Keratinocyte (primary cell): ENCODE data around the gene DRC1. TPM values are rescaled to one million over a fixed set of nuclear protein-coding genes. Genes with fewer than 3 reads are reported as not detected.

Experiments
- DNase-seq: peaks from one replicate; pipeline ENCODE4 v3.0.0-alpha.2; 2011; ENCODE audit warnings: low read depth, missing footprints, low spot score
- FAIRE-seq: peaks from 2 replicates; lab custom pipeline; 2011; peaks lifted over from hg19 to GRCh38; lab: Jason Lieb, UNC
- H2AFZ ChIP-seq: 2 replicates; pipeline ENCODE4 v1.6.0; 2012; ENCODE audit warnings: low read length, control low read depth, inconsistent platforms; ENCODE audit not compliant: control insufficient read depth
- H3K27ac ChIP-seq: 2 replicates; pipeline ENCODE4 v1.5.1; 2011; ENCODE audit warnings: low read length; ENCODE audit not compliant: control insufficient read depth, insufficient read depth
- H3K27me3 ChIP-seq: 3 replicates; pipeline ENCODE4 v1.6.0; 2011; ENCODE audit warnings: low read length; ENCODE audit not compliant: control insufficient read depth, insufficient read depth; ENCODE audit errors: extremely low read depth
- H3K36me3 ChIP-seq, 2 experiments: 2 replicates in 1 of 2; 3 replicates in 1 of 2; pipeline ENCODE4 v1.5.1; 2011; ENCODE audit warnings: low read length in 2 of 2, mild to moderate bottlenecking in 1 of 2; ENCODE audit not compliant: control insufficient read depth in 2 of 2, insufficient read depth in 2 of 2; ENCODE audit errors: extremely low read depth in 1 of 2
- H3K4me1 ChIP-seq: 3 replicates; pipeline ENCODE4 v1.5.1; 2011; ENCODE audit warnings: low read length; ENCODE audit not compliant: control insufficient read depth, insufficient read depth; ENCODE audit errors: extremely low read depth
- H3K4me2 ChIP-seq: 3 replicates; pipeline ENCODE4 v1.6.0; 2011; ENCODE audit warnings: low read depth, low read length; ENCODE audit not compliant: control insufficient read depth, insufficient read depth; ENCODE audit errors: extremely low read depth
- H3K4me3 ChIP-seq, 3 experiments: fragments of 200-600 bp in 1 of 3; sonication (generic) in 1 of 3; 2 replicates in 2 of 3; 3 replicates in 1 of 3; pipeline ENCODE4 v1.5.1; 2011 to 2016; ENCODE audit warnings: low read length in 3 of 3, mild to moderate bottlenecking in 3 of 3, control low read depth in 2 of 3, inconsistent platforms in 1 of 3, low read depth in 1 of 3, mixed read lengths in 1 of 3, mixed run types in 1 of 3, moderate library complexity in 1 of 3; ENCODE audit not compliant: control insufficient read depth in 2 of 3, insufficient read depth in 2 of 3; ENCODE audit errors: extremely low read depth in 1 of 3
- H3K79me2 ChIP-seq: 2 replicates; pipeline ENCODE4 v1.6.0; 2012; ENCODE audit warnings: low read length; ENCODE audit not compliant: control insufficient read depth, insufficient read depth
- H3K9ac ChIP-seq: 3 replicates; pipeline ENCODE4 v1.6.0; 2011; ENCODE audit warnings: low read length; ENCODE audit not compliant: control insufficient read depth, insufficient read depth; ENCODE audit errors: extremely low read depth
- H3K9me1 ChIP-seq: 3 replicates; pipeline ENCODE4 v1.6.0; 2011; ENCODE audit warnings: low read length; ENCODE audit not compliant: control insufficient read depth, insufficient read depth; ENCODE audit errors: extremely low read depth
- H3K9me3 ChIP-seq: 2 replicates; pipeline ENCODE4 v1.5.1; 2012; ENCODE audit warnings: low read depth, low read length; ENCODE audit not compliant: control insufficient read depth
- H4K20me1 ChIP-seq: 3 replicates; pipeline ENCODE4 v1.6.0; 2011; ENCODE audit warnings: low read length; ENCODE audit not compliant: control insufficient read depth, insufficient read depth; ENCODE audit errors: extremely low read depth
- EZH2 ChIP-seq: IDR thresholded peaks from one replicate; pipeline ENCODE4 v1.6.1; 2012; ENCODE audit warnings: inconsistent platforms, mild to moderate bottlenecking, low read length, moderate library complexity
- dilution Hi-C: fragments of 300-500 bp; cut with MboI; formaldehyde crosslinking; loops from one replicate; pipeline ENCODE4 v1.7.0; 2020; ENCODE audit warnings: low sequenced_read_pairs; ENCODE audit not compliant: extremely low pct_ligation_motif_present
- polyA plus RNA-seq, 5 experiments: library from polyadenylated mRNA; depleted of rRNA in 3 of 5; stranded (reverse) in 3 of 5; stranded (forward) in 1 of 5; unstranded in 1 of 5; fragments of >200 nt; gene quantifications; 1 replicate in 1 of 5; 2 replicates in 3 of 5; 3 replicates in 1 of 5; pipeline versions ENCODE4 v1.2.1 to v1.2.3, GENCODE V29; 2011 to 2012; ENCODE audit warnings: missing spikeins in 2 of 5, low read depth in 1 of 5, low replicate concordance in 1 of 5
- TF ChIP-seq, protein P1 (sequence below), 3 experiments: IDR thresholded peaks in 1 of 3; conservative IDR thresholded peaks in 1 of 3; optimal IDR thresholded peaks in 1 of 3; 2 replicates in 2 of 3; 3 replicates in 1 of 3; pipeline versions ENCODE3 to v1.5.1; 2011; ENCODE audit warnings: low read length in 3 of 3, mild to moderate bottlenecking in 3 of 3, moderate library complexity in 2 of 3, control low read depth in 1 of 3, inconsistent platforms in 1 of 3; ENCODE audit not compliant: insufficient read depth in 2 of 3; ENCODE audit errors: extremely low read depth in 1 of 3

DRC1 gene
- polyA plus RNA-seq, 1 donor (not counting 4 experiments of a cell fraction or from before 2014, with no cell fraction given), result not detected

DNA sequence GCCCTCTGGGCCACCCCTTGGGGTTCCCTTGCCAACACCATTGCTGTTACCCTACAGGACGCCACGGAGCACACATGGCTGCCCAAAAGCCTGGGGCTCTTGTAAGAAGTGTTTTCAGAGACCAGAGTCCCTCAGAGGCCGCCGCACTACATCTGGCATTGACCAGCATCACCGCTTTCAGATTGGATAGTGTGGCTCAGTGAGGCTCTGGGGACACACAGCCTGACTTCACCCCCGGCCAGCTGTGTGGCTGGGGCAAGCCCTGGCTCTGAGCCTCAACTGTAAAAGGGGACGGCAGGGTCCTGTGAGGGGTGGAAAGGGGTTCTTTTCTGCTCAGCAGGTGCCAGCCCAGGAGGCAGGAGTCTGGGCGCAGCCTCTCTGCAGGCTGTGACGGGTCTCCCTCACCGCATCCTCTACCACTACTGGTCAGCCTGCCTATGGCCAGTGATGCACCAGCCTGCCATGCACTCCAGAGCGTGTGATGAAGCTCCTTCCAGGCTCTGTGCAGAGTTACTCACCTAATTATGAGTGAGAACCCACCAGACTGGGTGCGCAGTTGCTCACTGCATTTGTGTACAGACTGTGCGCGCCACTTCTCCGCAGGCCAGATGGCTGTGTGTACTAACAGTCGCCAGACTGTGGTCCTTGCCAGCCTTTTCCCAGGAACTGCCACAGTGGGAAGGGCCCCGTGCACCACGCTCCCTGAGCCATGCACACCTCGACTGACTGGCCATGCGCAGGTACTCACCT, 86.9 kb downstream of the DRC1 start:
- Histone ChIP-seq H2AFZ (no peak overlapping the region), H3K4me2 (no peak overlapping the region), H3K4me3 (no peak overlapping the region), H3K9me3 (no peaks in the 10 kb centered on the region), H4K20me1 (no peaks in the 10 kb centered on the region), H3K9ac (no peak overlapping the region), H3K27ac (no peak overlapping the region), H3K9me1 (no peaks in the 10 kb centered on the region), H3K4me1 (no peaks in the 10 kb centered on the region), H3K36me3 (no peaks in the 10 kb centered on the region), H3K27me3 (peaks cover 14% of the 10 kb centered on the region), H3K79me2 (no peaks in the 10 kb centered on the region)
- no peak for FAIRE-seq
- no peak for DNase-seq
- dilution Hi-C loops, result no loop called here
- TF ChIP-seq, protein P1, sequence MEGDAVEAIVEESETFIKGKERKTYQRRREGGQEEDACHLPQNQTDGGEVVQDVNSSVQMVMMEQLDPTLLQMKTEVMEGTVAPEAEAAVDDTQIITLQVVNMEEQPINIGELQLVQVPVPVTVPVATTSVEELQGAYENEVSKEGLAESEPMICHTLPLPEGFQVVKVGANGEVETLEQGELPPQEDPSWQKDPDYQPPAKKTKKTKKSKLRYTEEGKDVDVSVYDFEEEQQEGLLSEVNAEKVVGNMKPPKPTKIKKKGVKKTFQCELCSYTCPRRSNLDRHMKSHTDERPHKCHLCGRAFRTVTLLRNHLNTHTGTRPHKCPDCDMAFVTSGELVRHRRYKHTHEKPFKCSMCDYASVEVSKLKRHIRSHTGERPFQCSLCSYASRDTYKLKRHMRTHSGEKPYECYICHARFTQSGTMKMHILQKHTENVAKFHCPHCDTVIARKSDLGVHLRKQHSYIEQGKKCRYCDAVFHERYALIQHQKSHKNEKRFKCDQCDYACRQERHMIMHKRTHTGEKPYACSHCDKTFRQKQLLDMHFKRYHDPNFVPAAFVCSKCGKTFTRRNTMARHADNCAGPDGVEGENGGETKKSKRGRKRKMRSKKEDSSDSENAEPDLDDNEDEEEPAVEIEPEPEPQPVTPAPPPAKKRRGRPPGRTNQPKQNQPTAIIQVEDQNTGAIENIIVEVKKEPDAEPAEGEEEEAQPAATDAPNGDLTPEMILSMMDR (optimal IDR thresholded peaks at IDR 0.05 in 1 of 3, IDR thresholded peaks at IDR 0.05 in 1 of 3, conservative IDR thresholded peaks at IDR 0.05 in 1 of 3; ENCODE audit: extremely low read depth in 1 of 3, insufficient read depth in 2 of 3, low read length in 3 of 3), result no peak
- no peak for TF ChIP-seq EZH2

DNA sequence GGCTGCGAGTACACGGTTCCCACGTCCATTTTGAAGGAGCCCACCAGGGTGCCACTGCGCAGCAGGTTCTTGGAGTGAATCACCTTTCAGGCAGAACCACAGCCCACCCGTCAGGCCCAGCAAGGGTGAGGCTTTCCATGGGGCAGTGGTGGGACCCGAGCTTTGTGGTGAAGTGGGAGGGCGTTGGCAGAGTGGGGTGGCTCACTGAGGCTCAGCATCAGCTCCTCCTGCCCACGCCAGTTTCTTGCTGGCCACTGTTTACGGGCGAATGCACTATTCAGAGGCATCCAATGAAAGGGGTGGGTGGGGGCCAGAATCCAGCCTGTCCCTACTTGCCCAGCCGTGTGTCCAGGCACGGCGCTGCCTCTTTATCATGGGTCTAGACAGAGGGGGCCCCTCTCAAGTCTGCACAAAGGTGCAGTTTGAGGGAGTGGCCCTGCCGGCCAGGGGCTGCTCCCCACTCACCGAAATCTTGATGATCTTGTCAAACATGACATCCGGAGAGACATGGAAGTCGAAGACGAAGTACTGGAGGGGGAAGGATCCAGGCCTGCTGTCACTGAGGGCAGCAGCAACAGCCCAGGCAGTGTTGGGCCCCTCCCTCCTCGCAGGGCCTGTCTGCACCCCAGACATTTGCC, 87.6 kb downstream of the DRC1 start:
- FAIRE-seq (no peak), DNase-seq (no peak)
- no peaks in the 10 kb centered on the region for H4K20me1 ChIP-seq
- no peak overlapping the region for H3K9ac ChIP-seq
- no peaks in the 10 kb centered on the region for H3K79me2 ChIP-seq
- no peaks in the 10 kb centered on the region for H3K4me1 ChIP-seq
- no peak for TF ChIP-seq EZH2
- TF ChIP-seq, protein P1 (optimal IDR thresholded peaks at IDR 0.05 in 1 of 3, IDR thresholded peaks at IDR 0.05 in 1 of 3, conservative IDR thresholded peaks at IDR 0.05 in 1 of 3; ENCODE audit: extremely low read depth in 1 of 3, insufficient read depth in 2 of 3, low read length in 3 of 3), result no peak
- H3K36me3 ChIP-seq, result no peaks in the 10 kb centered on the region
- no peak overlapping the region for H3K4me3 ChIP-seq
- H2AFZ ChIP-seq, result no peak overlapping the region
- H3K9me3 ChIP-seq, result no peaks in the 10 kb centered on the region
- no peak overlapping the region for H3K4me2 ChIP-seq
- H3K27ac ChIP-seq, result no peak overlapping the region
- dilution Hi-C loops, result no loop called here
- no peaks in the 10 kb centered on the region for H3K9me1 ChIP-seq
- H3K27me3 ChIP-seq, result peaks cover 13% of the 10 kb centered on the region
